A549 (cell line): ENCODE results near the gene LRRC8E. TPM values are rescaled to one million over a fixed set of nuclear protein-coding genes. Genes with fewer than 3 reads are reported as not detected.

Experiments
- ATAC-seq, 2 experiments: fragments of 200-7000 bp in 1 of 2; fragments of >200 bp in 1 of 2; cut with Nextera tagmentation in 1 of 2; cut with Tn5 transposase in 1 of 2; 3 replicates each; pipeline versions ENCODE4 v1.8.0 to v1.9.1; 2018 to 2020; ENCODE audit warnings: mild to moderate bottlenecking in 1 of 2, moderate library complexity in 1 of 2
- CTCF ChIA-PET: fragments of 300-600 bp; sonication (Branson Sonifier 250); formaldehyde crosslinking; extraction: SDS; loops from one replicate; lab custom pipeline; 2021; ENCODE audit warnings: antibody characterized with exemption, inconsistent platforms; lab: Yijun Ruan, JAX
- POLR2A ChIA-PET: fragments of 350-600 bp; formaldehyde crosslinking; extraction: SDS; loops from one replicate; lab custom pipeline; 2021; ENCODE audit warnings: antibody characterized with exemption, inconsistent platforms; lab: Yijun Ruan, JAX
- DNase-seq, 2 experiments: peaks; one replicate each; pipeline versions ENCODE4 v3.0.0 to v3.0.0-alpha.2; 2011 to 2016; ENCODE audit warnings: low read depth in 1 of 2, low spot score in 1 of 2
- FAIRE-seq: peaks from 2 replicates; lab custom pipeline; 2011; peaks lifted over from hg19 to GRCh38; lab: Jason Lieb, UNC
- H3K27ac ChIP-seq, 2 experiments: fragments of >200 bp; sonication (Bioruptor Twin); formaldehyde crosslinking; 3 replicates each; pipeline ENCODE4 v1.5.1; 2016 to 2017
- H3K4me1 ChIP-seq: fragments of >200 bp; sonication (Bioruptor Twin); formaldehyde crosslinking; 3 replicates; pipeline ENCODE4 v1.6.1; 2016
- H3K4me2 ChIP-seq: fragments of >200 bp; sonication (Bioruptor Twin); formaldehyde crosslinking; 3 replicates; pipeline ENCODE4 v1.6.1; 2016
- H3K4me3 ChIP-seq: fragments of >200 bp; sonication (Bioruptor Twin); formaldehyde crosslinking; 3 replicates; pipeline ENCODE4 v1.5.1; 2016
- H3K9me3 ChIP-seq: fragments of >200 bp; sonication (Bioruptor Twin); formaldehyde crosslinking; 3 replicates; pipeline ENCODE4 v1.6.1; 2016
- BHLHE40 ChIP-seq: IDR thresholded peaks from 2 replicates; pipeline ENCODE4 v1.6.1; 2012; ENCODE audit warnings: low read depth, low read length, inconsistent platforms
- CBX2 ChIP-seq: fragments of 200-600 bp; sonication (generic); IDR thresholded peaks from 2 replicates; pipeline ENCODE4 v1.6.1; 2016; ENCODE audit warnings: low read depth, mild to moderate bottlenecking, borderline replicate concordance
- CBX8 ChIP-seq: fragments of 200-600 bp; sonication (generic); IDR thresholded peaks from 2 replicates; pipeline ENCODE4 v1.6.1; 2016
- CHD2 ChIP-seq: fragments of 150-350 bp; IDR thresholded peaks from 2 replicates; pipeline ENCODE4 v1.6.1; 2014; ENCODE audit warnings: low read length; ENCODE audit not compliant: partially characterized antibody
- CTCF ChIP-seq: fragments of >200 bp; sonication (Bioruptor Twin); formaldehyde crosslinking; IDR thresholded peaks from 3 replicates; pipeline ENCODE4 v1.5.1; 2016
- E2F6 ChIP-seq: IDR thresholded peaks from 2 replicates; pipeline ENCODE4 v1.6.1; 2012; ENCODE audit warnings: low read depth, borderline replicate concordance
- EHMT2 ChIP-seq: fragments of 200-600 bp; sonication (generic); IDR thresholded peaks from 2 replicates; pipeline ENCODE4 v1.6.1; 2016; ENCODE audit warnings: antibody characterized with exemption, low read depth, mild to moderate bottlenecking, moderate library complexity
- EP300 ChIP-seq, 2 experiments: fragments of >200 bp; sonication (Bioruptor Twin); formaldehyde crosslinking; IDR thresholded peaks; 2 replicates in 1 of 2; 3 replicates in 1 of 2; pipeline ENCODE4 v1.6.1; 2016 to 2017
- FOSB ChIP-seq: fragments of 250-450 bp; sonication (Bioruptor Pico); IDR thresholded peaks from 2 replicates; pipeline ENCODE4 v1.5.0; 2020; ENCODE audit warnings: mild to moderate bottlenecking, moderate library complexity
- FOXS1 ChIP-seq: fragments of 250-450 bp; sonication (Bioruptor Pico); IDR thresholded peaks from 2 replicates; pipeline ENCODE4 v1.5.0; 2020; ENCODE audit warnings: mild to moderate bottlenecking, moderate library complexity
- HES2 ChIP-seq: fragments of >200 bp; sonication (Bioruptor Twin); formaldehyde crosslinking; IDR thresholded peaks from 2 replicates; pipeline ENCODE4 v1.6.1; 2016
- HOXB13 ChIP-seq: fragments of 250-450 bp; sonication (Bioruptor Pico); IDR thresholded peaks from 2 replicates; pipeline ENCODE4 v1.5.0; 2020; ENCODE audit warnings: low read depth, mild to moderate bottlenecking, moderate library complexity
- MAFK ChIP-seq: fragments of 450-650 bp; IDR thresholded peaks from 2 replicates; pipeline ENCODE4 v1.6.1; 2014; ENCODE audit not compliant: partially characterized antibody
- MAZ ChIP-seq: fragments of 150-350 bp; IDR thresholded peaks from 2 replicates; pipeline ENCODE4 v1.6.1; 2014; ENCODE audit warnings: antibody characterized with exemption, low read depth, low read length, borderline replicate concordance
- PBX3 ChIP-seq: IDR thresholded peaks from 2 replicates; pipeline ENCODE4 v1.6.1; 2012
- PHF8 ChIP-seq: fragments of 200-600 bp; sonication (generic); IDR thresholded peaks from 2 replicates; pipeline ENCODE4 v1.6.1; 2016; ENCODE audit warnings: low read depth, mild to moderate bottlenecking, antibody characterized with exemption, moderate library complexity, borderline replicate concordance
- POLR2A ChIP-seq: IDR thresholded peaks from 2 replicates; pipeline ENCODE4 v1.6.1; 2012; ENCODE audit warnings: mild to moderate bottlenecking, low read length
- POLR2AphosphoS2 ChIP-seq: conservative IDR thresholded peaks from 2 replicates; pipeline ENCODE4 v1.6.1; 2012; ENCODE audit warnings: low read length, improper control_type of control experiment, inconsistent platforms
- RAD21 ChIP-seq, 2 experiments: fragments of >200 bp in 1 of 2; sonication (Bioruptor Twin) in 1 of 2; formaldehyde crosslinking in 1 of 2; IDR thresholded peaks in 1 of 2; conservative IDR thresholded peaks in 1 of 2; 2 replicates in 1 of 2; 3 replicates in 1 of 2; pipeline ENCODE4 v1.6.1; 2012 to 2018; ENCODE audit warnings: inconsistent platforms in 1 of 2
- RCOR1 ChIP-seq: fragments of 150-350 bp; IDR thresholded peaks from 2 replicates; pipeline ENCODE4 v1.6.1; 2014; ENCODE audit warnings: antibody characterized with exemption, low read length, low read depth
- RNF2 ChIP-seq: fragments of 200-600 bp; sonication (generic); IDR thresholded peaks from 2 replicates; pipeline ENCODE4 v1.6.1; 2016; ENCODE audit warnings: low read depth, mild to moderate bottlenecking, antibody characterized with exemption, moderate library complexity, borderline replicate concordance
- SMC3 ChIP-seq: fragments of >200 bp; sonication (Bioruptor Twin); formaldehyde crosslinking; IDR thresholded peaks from 3 replicates; pipeline ENCODE4 v1.6.1; 2018; ENCODE audit warnings: inconsistent platforms
- SREBF2 ChIP-seq: fragments of 450-650 bp; IDR thresholded peaks from 2 replicates; pipeline ENCODE4 v1.6.1; 2014; ENCODE audit warnings: mild to moderate bottlenecking, moderate library complexity
- USF2 ChIP-seq: fragments of 450-650 bp; IDR thresholded peaks from 2 replicates; pipeline ENCODE4 v1.6.1; 2014; ENCODE audit warnings: antibody characterized with exemption
- ZC3H11A ChIP-seq: fragments of 450-650 bp; IDR thresholded peaks from 2 replicates; pipeline ENCODE4 v1.6.1; 2014; ENCODE audit warnings: antibody characterized with exemption, mild to moderate bottlenecking
- ZFP36 ChIP-seq: fragments of 450-650 bp; IDR thresholded peaks from 2 replicates; pipeline ENCODE4 v1.6.1; 2014; ENCODE audit warnings: borderline replicate concordance; ENCODE audit not compliant: partially characterized antibody
- ZNF302 ChIP-seq: fragments of 250-450 bp; sonication (Bioruptor Pico); IDR thresholded peaks from 2 replicates; pipeline ENCODE4 v1.9.0; 2021; ENCODE audit warnings: inconsistent platforms, mild to moderate bottlenecking, moderate library complexity
- WGBS: methylation state at CpG from one replicate; pipeline ENCODE4 v1.1.6; 2017; ENCODE audit errors: missing lambda C conversion rate; 5-methylcytosine and 5-hydroxymethylcytosine counted together
- polyA plus RNA-seq, 4 experiments: library from polyadenylated mRNA; depleted of rRNA in 3 of 4; stranded (reverse); fragments of >200 nt; fragmentation: RNase III in 1 of 4; extraction: RNeasy Plus Mini Kit Qiagen cat#74134 plus additional on column Dnase treatment in 1 of 4; gene quantifications; 2 replicates in 3 of 4; 3 replicates in 1 of 4; pipeline ENCODE4 v1.2.3, GENCODE V29; 2011 to 2017

The LRRC8E gene
- polyA plus RNA-seq, 2 of the 4 experiments (the other 2 are of a cell fraction) = 4.0 to 4.4 TPM

- no peak for DNase-seq
- FAIRE-seq = no peak
- no peak overlapping the region for H3K4me3 ChIP-seq
- CTCF ChIA-PET = interaction anchor here (0.9 to 1.1 kb wide), 2 partner anchors 13 to 18 kb away, joined by 3 to 5 read pairs; no protein-coding TSS in a partner anchor
- H3K4me2 ChIP-seq = no peak overlapping the region
- no peak overlapping the region for H3K27ac ChIP-seq
- H3K4me1 ChIP-seq = no peaks in the 10 kb centered on the region
- POLR2A ChIA-PET = no interaction called here
- no peaks in the 10 kb centered on the region for H3K9me3 ChIP-seq
- TF ChIP-seq BHLHE40 = no peak
- TF ChIP-seq ZC3H11A = peak; percentile 19; the same call in 1 of the 2 replicates
- no peak for TF ChIP-seq USF2
- 71% methylated on average over 2 of the region's 2 CpGs for WGBS
- no peak for ATAC-seq
Observed at GRCh38 chr19:7883796-7884570, 4.3 kb upstream of the LRRC8E start.

GRCh38 chr19:7885818-7886217 lies 2.5 kb upstream of the LRRC8E start:
- Histone ChIP-seq H3K4me1 (no peaks in the 10 kb centered on the region), H3K4me2 (no peak overlapping the region), H3K27ac (no peak overlapping the region), H3K9me3 (no peaks in the 10 kb centered on the region), H3K4me3 (no peak overlapping the region)
- no peak for FAIRE-seq
- DNase-seq = no peak
- 77% methylated on average over 8 of the region's 8 CpGs for WGBS
- no peak for ATAC-seq
- CTCF ChIA-PET = interaction anchor here (1.0 to 3.1 kb wide), 3 partner anchors 14 to 23 kb away, joined by 3 to 12 read pairs (median 4); no protein-coding TSS in a partner anchor
- TF ChIP-seq USF2 (no peak), POLR2A (no peak), PHF8 (no peak), HOXB13 (CRISPR knock-in tag) (no peak), POLR2AphosphoS2 (no peak), RAD21 (conservative IDR thresholded peaks at IDR 0.05 in 1 of 2, IDR thresholded peaks at IDR 0.05 in 1 of 2) (no peak), ZNF302 (no peak), EP300 (IDR thresholded peaks at IDR 0.05) (no peak), SREBF2 (no peak), CBX8 (no peak), MAZ (no peak), HES2 (no peak), RCOR1 (no peak)
- POLR2A ChIA-PET = interaction anchor here (1.5 kb wide), 1 partner anchor 18 kb away, joined by 4 read pairs; the partner anchor contains the start of gene MAP2K7

GRCh38 chr19:7887408-7888144 lies 734 bp upstream of the LRRC8E start:
- DNase-seq (no peak), FAIRE-seq (no peak), ATAC-seq (no peak; a peak in 1 of 6 replicates)
- H3K4me1 ChIP-seq = no peaks in the 10 kb centered on the region
- peak overlapping the region; percentile 94 for H3K4me2 ChIP-seq
- H3K27ac ChIP-seq = peak overlapping the region in 1 of 2 experiments; percentile 93; a peak in 4 of 6 replicates
- ChIA-PET POLR2A (interaction anchor here (0.9 to 1.9 kb wide), 3 partner anchors 13 to 18 kb away, joined by 3 to 9 read pairs (median 7); partner anchors contain the start of gene MAP2K7), CTCF (interaction anchor here (1.6 to 3.1 kb wide), 4 partner anchors 12 to 19 kb away, joined by 3 to 12 read pairs (median 7); partner anchors contain the start of gene MAP2K7)
- 87% methylated on average over 11 of the region's 16 CpGs for WGBS
- peak overlapping the region; percentile 71 for H3K4me3 ChIP-seq
- no peaks in the 10 kb centered on the region for H3K9me3 ChIP-seq
- TF ChIP-seq FOSB (CRISPR knock-in tag) = no peak
- TF ChIP-seq E2F6 = no peak
- no peak for TF ChIP-seq SREBF2
- no peak for TF ChIP-seq MAFK
- TF ChIP-seq ZFP36 = no peak
- no peak for TF ChIP-seq PBX3
- no peak for TF ChIP-seq EHMT2
- no peak for TF ChIP-seq CHD2
- no peak for TF ChIP-seq RNF2
- no peak for TF ChIP-seq CBX2
- TF ChIP-seq SMC3 = no peak
- TF ChIP-seq FOXS1 (CRISPR knock-in tag) = no peak
- TF ChIP-seq CTCF = no peak
